Hematopoietic multipotent progenitor cell treated with erythropoietin and hydrocortisone succinate and interleukin-3 and kit ligand, for 17 days (in vitro differentiated cells): Measurements from ENCODE around the gene PPP3CB.
A peak's percentile ranks its signal among the peaks of the same experiment; 100 is the strongest.

Experiments
- DNase-seq: peaks from one replicate; pipeline ENCODE4 v3.0.0-alpha.2; 2015; ENCODE audit warnings: low spot score

PPP3CB gene

GRCh38 chr10:73495884-73496674, at the start of gene PPP3CB:
Gene PPP3CB (minus strand): TSS chr10:73496024. CDS start chr10:73495889, 135 bp downstream.
- peak; percentile 90 for DNase-seq

DNA sequence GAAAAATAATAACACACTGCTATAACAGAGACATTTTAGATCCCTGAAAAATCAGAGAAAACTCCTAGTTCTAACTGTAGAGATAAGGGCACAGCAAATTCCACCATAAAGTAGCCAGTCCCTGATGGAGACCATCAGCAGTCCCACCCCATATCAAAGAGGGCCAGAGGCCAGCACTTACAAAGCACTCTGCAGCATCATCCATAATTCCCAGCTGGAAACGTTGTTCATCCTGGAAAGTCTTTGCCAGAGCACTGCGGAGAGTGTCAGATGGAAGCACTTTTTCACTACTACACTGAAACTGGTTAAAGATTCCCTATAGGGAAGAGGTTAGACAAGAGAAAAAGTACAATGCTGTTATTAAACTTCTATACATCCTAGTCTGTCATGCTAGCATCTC, 49.5 kb upstream of the PPP3CB start:
- DNase-seq, result no peak

- no peak for DNase-seq
Observed at GRCh38 chr10:73537709-73538108, 41.9 kb upstream of the PPP3CB start.

DNA sequence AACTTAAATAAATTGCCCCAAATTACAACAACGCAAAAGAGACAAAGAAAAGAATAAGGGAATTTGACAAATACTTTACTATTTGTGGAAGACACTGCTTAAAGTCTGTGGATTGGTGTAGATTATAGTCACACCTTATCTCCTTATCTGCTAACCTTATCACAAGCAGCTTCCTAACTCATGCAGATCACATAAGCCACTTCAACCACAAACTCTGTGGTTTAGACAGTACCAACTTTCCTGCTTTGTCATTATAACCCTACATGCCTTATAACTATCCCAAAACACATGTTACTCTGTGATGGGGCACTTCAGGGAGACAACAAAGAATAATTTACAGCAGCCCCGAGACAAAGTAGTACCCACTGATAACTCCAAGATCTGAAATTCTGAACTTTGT, 41.5 kb upstream of the PPP3CB start:
- no peak for DNase-seq

- DNase-seq, result no peak
Observed at GRCh38 chr10:73534857-73535256, 39.0 kb upstream of the PPP3CB start.

DNA sequence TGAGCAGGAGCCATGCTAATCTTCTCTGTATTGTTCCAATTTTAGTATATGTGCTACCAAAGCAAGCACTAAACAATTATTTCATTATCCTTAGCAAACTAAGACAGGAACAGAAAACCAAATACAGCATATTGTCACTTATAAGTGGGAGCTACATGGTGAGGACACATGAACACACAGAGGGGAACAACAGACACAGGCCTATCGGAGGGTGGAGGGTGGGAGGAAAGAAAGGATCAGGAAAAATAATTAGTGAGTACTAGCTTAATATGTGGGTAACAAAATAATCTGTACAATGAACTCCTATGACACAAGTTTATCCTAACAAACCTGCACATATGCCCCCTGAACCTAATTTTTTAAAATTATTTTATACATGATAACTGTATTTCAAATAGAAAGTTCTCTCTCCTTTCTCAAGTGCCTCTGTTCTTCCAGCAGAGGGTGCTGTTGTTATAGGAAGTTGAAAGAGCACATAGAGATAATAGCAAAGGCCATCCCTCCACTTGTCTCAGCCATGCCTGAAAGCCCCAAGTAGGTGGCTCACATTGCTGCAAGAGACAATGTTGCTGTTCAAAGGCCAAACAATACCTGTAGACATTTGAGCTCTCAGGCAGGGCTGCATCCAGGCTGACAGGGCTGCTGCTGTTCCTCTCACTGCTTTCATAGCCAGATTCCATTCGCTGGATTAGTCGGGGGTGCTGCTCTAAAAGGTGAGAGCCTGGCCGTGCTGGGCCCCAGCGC, 33.4 kb upstream of the PPP3CB start:
- DNase-seq, result peak; percentile 87

DNA sequence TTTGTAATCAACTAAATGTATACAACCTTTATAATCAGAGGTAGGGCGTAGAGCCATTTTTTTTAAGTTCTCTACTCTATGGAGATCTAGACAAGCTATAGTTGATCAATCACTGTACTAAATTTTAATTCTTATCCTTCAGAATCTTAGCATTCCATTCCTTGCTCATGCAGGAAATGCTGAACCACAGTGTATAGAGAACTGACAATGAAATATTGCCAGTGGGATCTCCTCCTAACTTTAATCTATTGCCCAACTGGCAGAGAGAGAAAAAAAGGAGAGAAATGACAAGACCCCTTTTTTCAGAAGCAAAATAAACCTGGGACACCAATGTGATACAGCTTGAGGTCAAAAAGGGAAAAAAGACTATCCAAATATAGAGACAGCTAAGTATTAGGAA, 26.4 kb upstream of the PPP3CB start:
- no peak for DNase-seq

DNA sequence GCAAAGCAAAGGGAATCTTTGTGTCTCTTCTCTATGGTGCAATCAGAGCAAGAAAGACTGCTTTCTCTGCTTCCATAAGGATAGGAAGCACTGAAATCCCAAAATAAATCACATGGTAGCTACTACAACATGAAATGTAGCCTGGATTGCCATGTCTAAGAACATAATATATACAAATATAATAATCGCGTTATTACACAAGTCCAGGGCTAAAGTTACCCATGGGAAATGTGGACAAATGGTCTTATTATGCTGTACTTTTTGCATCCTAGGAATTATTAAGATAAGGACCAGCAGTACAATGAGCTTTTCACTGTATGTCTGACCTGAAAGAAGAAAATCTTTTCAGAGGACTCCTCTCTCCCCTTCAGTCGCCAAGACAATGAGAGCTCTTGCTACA, 23.5 kb upstream of the PPP3CB start:
- DNase-seq, result no peak

GRCh38 chr10:73517166-73517888, 21.5 kb upstream of the PPP3CB start:
- no peak for DNase-seq

DNA sequence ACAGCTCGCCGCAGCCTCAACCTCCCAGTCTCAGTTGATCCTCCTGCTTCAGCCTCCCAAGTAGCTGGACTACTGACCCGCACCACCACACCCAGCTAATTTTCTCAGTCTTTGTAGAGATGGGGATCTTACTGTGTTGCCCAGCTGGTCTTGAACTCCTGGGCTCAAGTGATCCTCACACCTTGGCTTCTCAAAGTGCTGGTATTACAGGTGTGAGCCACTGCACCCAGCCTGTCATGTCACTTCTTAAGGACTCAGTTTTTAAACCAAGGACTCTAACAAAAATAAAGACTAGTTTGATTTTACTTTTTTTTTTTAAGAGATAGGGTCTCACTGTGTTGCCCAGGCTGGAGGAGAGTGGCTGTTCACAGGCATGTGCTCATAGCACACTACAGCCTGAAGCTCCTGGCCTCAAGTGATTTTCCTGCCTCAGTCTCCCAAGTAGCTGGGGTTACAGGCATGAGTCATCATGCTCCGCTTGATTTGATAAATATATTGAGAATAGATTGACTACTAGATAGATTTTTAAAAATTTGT, 16.5 kb upstream of the PPP3CB start:
- no peak for DNase-seq

DNA sequence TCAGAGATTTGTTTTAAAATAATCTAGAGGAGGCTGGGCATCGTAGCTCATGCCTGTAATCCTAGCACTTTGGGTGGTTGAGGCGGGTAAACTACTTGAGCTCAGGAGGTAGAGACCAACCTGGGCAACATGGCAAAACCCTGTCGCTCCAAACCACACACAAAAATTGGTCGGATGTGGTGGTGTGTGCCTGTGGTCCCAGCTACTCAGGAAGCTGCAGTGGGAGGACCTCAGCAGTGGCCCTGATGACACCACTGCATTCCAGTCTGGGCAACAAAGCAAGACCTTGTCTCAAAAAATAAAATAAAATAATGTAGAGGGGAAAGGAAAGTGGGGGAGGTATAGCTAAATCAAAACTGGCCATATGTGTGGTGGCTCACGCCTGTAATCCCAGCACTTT, 13.9 kb upstream of the PPP3CB start:
- no peak for DNase-seq

GRCh38 chr10:73506491-73506890, 10.7 kb upstream of the PPP3CB start:
- DNase-seq, result no peak

- no peak for DNase-seq
Observed at GRCh38 chr10:73506074-73506473, 10.2 kb upstream of the PPP3CB start.

DNA sequence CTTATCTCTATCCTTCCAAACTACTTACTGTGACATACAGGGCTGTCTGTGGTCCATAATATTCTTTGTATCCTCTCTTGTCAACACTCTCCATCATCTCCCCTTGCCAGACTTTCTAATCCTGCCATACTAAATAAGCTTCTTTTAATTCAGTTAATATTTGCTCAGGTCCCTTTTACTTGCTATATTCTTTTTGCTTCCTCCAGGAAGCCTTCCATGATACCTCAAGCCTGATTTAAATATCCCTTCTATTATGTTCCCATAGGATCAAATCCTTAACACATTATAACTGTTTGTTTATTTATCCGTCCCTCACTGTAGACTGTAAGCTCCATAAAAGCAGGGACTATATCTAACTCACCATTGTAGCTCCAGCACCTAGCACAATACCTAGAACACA, 7.2 kb upstream of the PPP3CB start:
- DNase-seq, result no peak

GRCh38 chr10:73501651-73502050, 5.8 kb upstream of the PPP3CB start:
- no peak for DNase-seq

DNA sequence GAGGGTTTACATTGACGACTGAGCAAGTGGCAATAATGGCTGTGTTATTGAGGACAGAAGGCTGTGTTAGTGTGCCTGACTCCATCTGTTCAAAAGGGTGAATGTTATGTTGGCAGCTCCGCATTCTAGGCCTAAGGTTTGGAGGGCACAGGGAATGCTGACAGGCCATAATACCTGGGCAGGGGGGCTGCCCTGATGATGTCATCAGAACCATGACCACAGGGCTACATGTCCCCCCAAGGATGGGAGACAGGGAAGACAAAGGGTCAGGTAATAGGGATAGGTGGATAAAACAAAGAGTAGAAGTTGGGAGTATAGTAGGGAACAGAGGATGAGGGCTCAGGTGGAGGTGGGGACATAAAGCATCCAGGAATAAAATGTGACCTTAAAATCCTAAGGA, 1.8 kb upstream of the PPP3CB start:
- no peak for DNase-seq

GRCh38 chr10:73495226-73495883, 469 bp downstream of the PPP3CB start:
- peak; percentile 92 for DNase-seq

DNA sequence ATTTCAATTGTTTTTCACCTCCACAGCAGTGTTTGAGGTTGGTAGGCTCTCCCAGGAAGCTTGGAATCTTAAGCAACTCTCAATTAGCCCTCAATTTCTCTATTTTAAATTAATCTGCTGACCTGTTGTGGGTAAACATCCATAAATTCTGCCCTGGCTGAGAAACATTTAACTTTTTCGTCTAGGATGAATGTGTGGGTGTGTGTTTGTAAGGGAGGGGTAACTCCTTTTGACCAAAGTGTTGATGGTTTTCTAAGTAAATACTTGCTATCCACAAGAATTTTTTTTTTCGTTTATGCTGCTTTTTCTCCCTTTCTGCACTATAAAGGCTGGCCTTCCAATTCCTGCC, 973 bp downstream of the PPP3CB start:
- DNase-seq, result no peak

DNA sequence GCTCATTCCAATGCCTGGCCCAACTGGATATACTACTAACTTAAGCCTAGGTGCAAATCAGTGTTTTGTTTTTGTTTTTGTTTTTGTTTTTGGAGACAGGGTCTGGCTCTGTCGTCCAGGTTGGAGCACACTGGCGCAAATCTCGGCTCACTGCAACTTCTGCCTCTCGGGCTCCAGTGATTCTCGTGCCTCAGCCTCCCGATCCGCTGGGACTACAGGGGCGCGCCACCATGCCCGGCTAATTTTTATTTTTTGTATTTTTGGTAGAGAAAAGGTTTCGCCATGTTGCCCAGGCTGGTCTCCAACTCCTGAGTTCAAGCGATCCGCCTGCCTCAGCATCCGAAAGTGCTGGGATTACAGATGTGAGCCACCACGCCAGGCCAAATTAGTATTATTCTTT, 1.6 kb downstream of the PPP3CB start:
- DNase-seq, result no peak

GRCh38 chr10:73493781-73494180, 2.0 kb downstream of the PPP3CB start:
- DNase-seq, result no peak

DNA sequence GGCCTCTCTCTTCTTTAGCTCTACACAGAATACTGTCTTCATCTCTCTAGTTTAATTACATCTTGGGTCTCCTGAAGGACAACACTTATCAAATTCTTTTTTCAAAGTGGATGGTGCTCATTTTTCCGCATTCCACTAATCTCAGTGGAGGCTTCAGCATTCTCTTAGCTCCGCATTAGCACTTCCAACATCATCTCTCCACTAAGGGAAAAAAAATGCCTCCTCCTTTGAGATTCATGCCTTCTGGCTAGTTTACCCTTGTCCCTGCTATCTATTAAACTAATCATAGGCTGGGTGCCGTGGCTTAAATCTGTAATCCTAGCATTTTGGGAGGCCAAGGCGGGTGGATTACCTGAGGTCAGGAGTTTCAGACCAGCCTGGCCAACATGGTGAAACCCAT, 9.2 kb downstream of the PPP3CB start:
- DNase-seq, result no peak

GRCh38 chr10:73485320-73485719, 10.5 kb downstream of the PPP3CB start:
- DNase-seq, result no peak
